ENCODE measurements around the gene JAKMIP2. TPM values are rescaled to one million over a fixed set of nuclear protein-coding genes. Genes with fewer than 3 reads are reported as not detected.

JAKMIP2 gene
- total RNA-seq, 1 experiment from 2014 or later, result not detected

GRCh38 chr5:147800491-147800890 lies 18.0 kb upstream of the JAKMIP2 start:
- ChIA-PET CTCF (no interaction called here), POLR2A (no interaction called here), RAD21 (ENCODE audit: low non-redundant PET in 1 of 2, low total read pairs in 2 of 2, uncharacterized antibody in 2 of 2, unreplicated experiment in 2 of 2) (no interaction called here)
- H3K4me1 ChIP-seq (ENCODE audit: control insufficient read depth in 1 of 2, insufficient read depth in 2 of 2, low read length in 2 of 2), result no peaks in the 10 kb centered on the region
- no peaks in the 10 kb centered on the region for H4K20me1 ChIP-seq (ENCODE audit: insufficient read depth)
- H3K27me3 ChIP-seq (ENCODE audit: insufficient read depth, low read length), result peaks cover 8% of the 10 kb centered on the region
- BruUV-seq (replicated peaks), result no TSS peak
- H3K9ac ChIP-seq (ENCODE audit: low read length), result no peak overlapping the region
- no peaks in the 10 kb centered on the region for H3K9me3 ChIP-seq (ENCODE audit: control insufficient read depth in 1 of 2, insufficient read depth in 1 of 2, low read depth in 1 of 2, low read length in 2 of 2)
- no peak overlapping the region for H3K4me2 ChIP-seq (ENCODE audit: low read length)
- intact Hi-C loops (cut with micrococcal nuclease), result no loop called here
- TF ChIP-seq MAX (IDR thresholded peaks at IDR 0.05), result no peak
- no peak for TF ChIP-seq YY1 (IDR thresholded peaks at IDR 0.05; ENCODE audit: extremely low read depth, insufficient replicate concordance, low read depth, low read length)
- TF ChIP-seq EZH2phosphoT487 (IDR thresholded peaks at IDR 0.05; ENCODE audit: borderline replicate concordance), result no peak
- TF ChIP-seq POLR2AphosphoS5 (IDR thresholded peaks at IDR 0.05; ENCODE audit: low read depth, low read length), result no peak
- no peak for TF ChIP-seq RAD21 (IDR thresholded peaks at IDR 0.05; ENCODE audit: low read depth)
- TF ChIP-seq ZBTB33 (IDR thresholded peaks at IDR 0.05; ENCODE audit: extremely low read depth, insufficient replicate concordance, low read length), result no peak
- TF ChIP-seq CTCF (IDR thresholded peaks at IDR 0.05 in 2 of 3, conservative IDR thresholded peaks at IDR 0.05 in 1 of 3; ENCODE audit: borderline replicate concordance in 1 of 3, insufficient read depth in 1 of 3, low read depth in 2 of 3, low read length in 2 of 3), result no peak
- no peak for TF ChIP-seq FOSL1 (IDR thresholded peaks at IDR 0.05; ENCODE audit: low read depth)
- no peak for TF ChIP-seq REST (IDR thresholded peaks at IDR 0.05; ENCODE audit: low read depth)
- no peak for TF ChIP-seq EZH2 (IDR thresholded peaks at IDR 0.05)
- H3K9me2 ChIP-seq (ENCODE audit: insufficient read depth), result no peaks in the 10 kb centered on the region
- no peaks in the 10 kb centered on the region for H3K36me3 ChIP-seq (ENCODE audit: control insufficient read depth in 1 of 2, insufficient read depth in 2 of 2, low read length in 2 of 2)
- H3K27ac ChIP-seq (ENCODE audit: low read depth, low read length), result no peak overlapping the region
- no peaks in the 10 kb centered on the region for H3K79me2 ChIP-seq (ENCODE audit: insufficient read depth, low read length)
- no peak overlapping the region for H2AFZ ChIP-seq (ENCODE audit: low read depth, low read length, poor library complexity, severe bottlenecking)
- H3K4me3 ChIP-seq (replicated peaks in 1 of 2; ENCODE audit: low read depth in 1 of 2, low read length in 2 of 2), result no peak overlapping the region
- DNase-seq (ENCODE audit: low read depth, low spot score), result no peak
- no peak for ATAC-seq

All from HCT116 (cell line).